Activated naive CD4-positive, alpha-beta T cell treated with anti-CD3 and anti-CD28 coated beads, Interleukin-2, amount 10 ng/mL, durations not matched to agents 7 days and 5 days (primary cell): Measurements from ENCODE around the gene BIK.

Source experiments
- CTCF ChIA-PET: fragments of 350-600 bp; sonication (Branson Sonifier 250); formaldehyde crosslinking; loops from one replicate; lab custom pipeline; 2021; ENCODE audit warnings: antibody characterized with exemption; lab: Charles Lee
- DNase-seq: peaks from one replicate; pipeline ENCODE4 v3.0.0-alpha.2; 2020
- H3K27ac Mint-ChIP-seq: one replicate; pipeline ENCODE4 v1.8.0; 2021; ENCODE audit warnings: mild to moderate bottlenecking, moderate library complexity, mixed read lengths
- H3K27me3 Mint-ChIP-seq: one replicate; pipeline ENCODE4 v1.8.0; 2021; ENCODE audit warnings: mild to moderate bottlenecking, mixed read lengths
- H3K36me3 Mint-ChIP-seq: one replicate; pipeline ENCODE4 v1.8.0; 2021; ENCODE audit warnings: mixed read lengths
- H3K4me1 Mint-ChIP-seq: one replicate; pipeline ENCODE4 v1.8.0; 2021; ENCODE audit warnings: mixed read lengths
- H3K4me3 Mint-ChIP-seq: one replicate; pipeline ENCODE4 v1.8.0; 2021; ENCODE audit warnings: mild to moderate bottlenecking, moderate library complexity, mixed read lengths
- H3K9me3 Mint-ChIP-seq: one replicate; pipeline ENCODE4 v1.8.0; 2021; ENCODE audit warnings: mixed read lengths

BIK gene

DNA sequence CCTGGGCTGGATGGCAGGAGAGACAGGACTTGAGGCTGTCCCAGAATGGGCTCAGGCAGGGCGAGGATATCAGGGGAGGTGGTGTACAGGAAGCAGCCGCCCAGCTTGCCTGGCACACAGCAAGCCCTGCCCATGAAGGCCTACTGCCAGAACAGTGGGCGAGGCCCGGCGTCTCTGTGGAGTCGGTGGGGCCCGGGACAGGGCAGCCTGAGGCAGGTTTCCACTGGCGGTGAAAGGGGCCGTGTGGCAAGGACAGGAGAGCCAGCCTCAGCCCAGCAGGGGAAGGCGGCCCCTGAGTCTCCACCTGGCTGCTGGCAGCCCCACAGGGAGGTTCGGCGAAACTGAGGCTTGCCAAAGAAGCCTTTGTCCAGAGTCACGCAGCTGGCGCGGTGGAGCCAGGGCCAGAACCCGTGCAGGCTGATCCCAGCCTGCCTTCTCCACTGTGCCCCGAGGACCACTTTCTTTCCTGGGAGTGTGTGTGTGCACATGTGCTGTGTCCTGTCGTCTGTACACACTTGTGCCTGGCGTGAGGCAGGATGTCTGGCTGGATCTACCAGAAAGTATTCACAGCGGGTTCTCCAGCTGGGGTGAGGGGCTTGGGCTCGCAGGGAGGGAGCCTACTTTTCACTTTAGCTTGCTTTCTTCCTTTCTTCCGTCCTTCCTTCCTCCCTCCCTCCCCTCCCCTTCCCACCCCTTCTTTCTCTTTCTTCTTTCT is 42.0 kb downstream of the BIK start:
- H3K4me1 Mint-ChIP-seq, result peaks cover 37% of the 10 kb centered on the region
- H3K4me3 Mint-ChIP-seq, result peak overlapping the region; percentile 88
- peak overlapping the region; percentile 86 for H3K27ac Mint-ChIP-seq
- H3K9me3 Mint-ChIP-seq, result no peaks in the 10 kb centered on the region
- no peaks in the 10 kb centered on the region for H3K27me3 Mint-ChIP-seq
- DNase-seq, result peak; percentile 77
- CTCF ChIA-PET, result no interaction called here
- peaks cover 2% of the 10 kb centered on the region for H3K36me3 Mint-ChIP-seq

DNA sequence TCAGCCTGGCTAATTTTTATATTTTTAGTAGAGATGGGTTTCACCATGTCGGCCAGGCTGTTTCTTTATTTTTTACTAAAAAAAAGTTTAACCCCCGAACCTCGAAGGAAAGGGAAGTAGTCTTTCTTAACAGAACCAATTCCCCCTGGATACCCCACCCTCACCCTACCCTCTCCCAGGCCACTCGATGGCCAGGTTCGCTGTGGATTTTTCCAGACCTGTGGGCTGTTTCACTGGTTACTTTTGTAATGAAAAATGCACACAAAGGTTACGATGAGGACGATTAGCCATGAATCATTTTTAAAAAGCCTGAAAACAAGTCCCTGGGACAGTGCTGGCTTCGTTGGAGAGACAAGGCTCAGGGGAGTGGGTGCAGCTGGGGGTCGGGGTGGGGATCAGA is 43.3 kb downstream of the BIK start:
- no peak for DNase-seq
- no peak overlapping the region for H3K27ac Mint-ChIP-seq
- H3K27me3 Mint-ChIP-seq, result no peaks in the 10 kb centered on the region
- no peak overlapping the region for H3K4me3 Mint-ChIP-seq
- peaks cover 2% of the 10 kb centered on the region for H3K36me3 Mint-ChIP-seq
- peaks cover 25% of the 10 kb centered on the region for H3K4me1 Mint-ChIP-seq
- CTCF ChIA-PET, result no interaction called here
- H3K9me3 Mint-ChIP-seq, result no peaks in the 10 kb centered on the region

DNA sequence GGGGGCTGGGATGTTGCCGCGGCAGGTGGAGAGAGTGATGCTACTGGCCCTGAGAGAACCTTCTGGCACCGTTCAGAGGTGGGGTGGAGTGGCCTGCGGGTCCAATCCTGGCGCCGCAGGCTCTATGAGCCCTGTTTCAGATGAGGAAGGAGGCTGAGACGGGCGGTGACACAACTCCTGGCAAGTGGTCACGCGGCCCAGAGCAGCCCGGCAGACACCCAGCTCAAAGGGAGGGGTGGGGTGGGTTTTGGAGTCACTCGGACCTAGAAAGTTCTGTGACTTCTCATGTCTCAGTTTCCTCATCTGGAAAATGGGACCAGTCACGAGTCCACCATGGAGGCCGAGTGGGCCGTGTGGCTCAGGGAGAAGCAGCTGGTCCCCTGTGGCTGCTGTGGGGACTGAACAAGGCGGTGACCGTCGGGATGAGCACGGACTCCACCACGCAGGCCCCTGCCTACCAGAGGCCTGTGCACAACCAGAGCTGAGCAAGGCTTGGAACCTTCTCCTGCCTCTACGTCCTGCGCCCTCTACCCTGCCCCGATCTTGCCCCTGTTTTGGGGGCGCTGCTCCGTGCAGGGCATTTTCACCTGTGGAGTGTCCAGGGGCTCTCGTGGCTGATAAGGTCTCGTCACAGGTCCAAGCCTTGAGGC is 44.5 kb downstream of the BIK start:
- Mint-ChIP-seq H3K9me3 (no peaks in the 10 kb centered on the region), H3K4me1 (peaks cover 24% of the 10 kb centered on the region), H3K27ac (no peak overlapping the region), H3K27me3 (no peaks in the 10 kb centered on the region), H3K4me3 (no peak overlapping the region), H3K36me3 (peaks cover 2% of the 10 kb centered on the region)
- DNase-seq, result no peak
- CTCF ChIA-PET, result no interaction called here

DNA sequence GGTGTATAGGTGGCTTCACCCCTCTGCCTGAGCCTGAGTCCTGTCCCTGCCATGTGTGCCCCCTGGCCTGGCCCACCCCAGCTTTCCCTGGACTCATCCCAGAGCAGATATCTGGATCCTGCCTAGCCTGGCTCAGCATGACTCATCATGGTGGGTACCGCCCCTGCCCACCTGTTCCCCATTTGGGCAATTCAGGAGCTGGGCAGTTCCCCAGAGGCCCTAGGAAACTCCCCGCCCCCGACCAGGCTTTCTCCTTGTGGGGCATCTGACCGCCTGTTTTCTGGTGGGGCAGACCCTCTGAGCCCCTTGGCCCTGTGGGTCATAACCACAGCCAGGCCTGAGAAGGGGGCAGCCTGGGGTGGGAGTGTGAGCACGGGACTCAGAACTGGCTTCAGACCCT is 45.2 kb downstream of the BIK start:
- Mint-ChIP-seq H3K36me3 (peaks cover 5% of the 10 kb centered on the region), H3K27ac (no peak overlapping the region), H3K4me3 (no peak overlapping the region), H3K9me3 (no peaks in the 10 kb centered on the region), H3K27me3 (no peaks in the 10 kb centered on the region), H3K4me1 (peaks cover 18% of the 10 kb centered on the region)
- DNase-seq, result no peak
- CTCF ChIA-PET, result no interaction called here

DNA sequence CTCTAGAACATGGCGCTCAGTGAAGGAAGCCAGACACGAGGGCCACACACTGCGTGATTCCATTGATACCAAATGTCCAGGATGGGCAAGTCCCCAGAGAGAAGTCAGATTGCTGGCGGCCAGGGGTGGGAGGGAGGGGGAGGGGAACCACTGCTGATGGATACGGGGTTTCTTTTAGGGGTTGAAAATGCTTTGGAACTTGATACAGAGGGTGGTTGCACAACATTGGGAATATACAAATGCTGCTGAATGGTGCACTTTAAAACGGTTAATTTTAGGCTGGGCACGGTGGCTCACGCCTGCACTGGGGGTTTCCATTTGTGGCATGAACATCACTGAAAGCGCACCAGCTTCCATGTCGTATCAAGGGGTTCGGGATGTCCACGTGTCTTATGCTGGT is 45.9 kb downstream of the BIK start:
- Mint-ChIP-seq H3K9me3 (no peaks in the 10 kb centered on the region), H3K27ac (no peak overlapping the region), H3K27me3 (no peaks in the 10 kb centered on the region), H3K4me3 (no peak overlapping the region), H3K4me1 (peaks cover 14% of the 10 kb centered on the region), H3K36me3 (peaks cover 5% of the 10 kb centered on the region)
- CTCF ChIA-PET, result no interaction called here
- DNase-seq, result no peak

DNA sequence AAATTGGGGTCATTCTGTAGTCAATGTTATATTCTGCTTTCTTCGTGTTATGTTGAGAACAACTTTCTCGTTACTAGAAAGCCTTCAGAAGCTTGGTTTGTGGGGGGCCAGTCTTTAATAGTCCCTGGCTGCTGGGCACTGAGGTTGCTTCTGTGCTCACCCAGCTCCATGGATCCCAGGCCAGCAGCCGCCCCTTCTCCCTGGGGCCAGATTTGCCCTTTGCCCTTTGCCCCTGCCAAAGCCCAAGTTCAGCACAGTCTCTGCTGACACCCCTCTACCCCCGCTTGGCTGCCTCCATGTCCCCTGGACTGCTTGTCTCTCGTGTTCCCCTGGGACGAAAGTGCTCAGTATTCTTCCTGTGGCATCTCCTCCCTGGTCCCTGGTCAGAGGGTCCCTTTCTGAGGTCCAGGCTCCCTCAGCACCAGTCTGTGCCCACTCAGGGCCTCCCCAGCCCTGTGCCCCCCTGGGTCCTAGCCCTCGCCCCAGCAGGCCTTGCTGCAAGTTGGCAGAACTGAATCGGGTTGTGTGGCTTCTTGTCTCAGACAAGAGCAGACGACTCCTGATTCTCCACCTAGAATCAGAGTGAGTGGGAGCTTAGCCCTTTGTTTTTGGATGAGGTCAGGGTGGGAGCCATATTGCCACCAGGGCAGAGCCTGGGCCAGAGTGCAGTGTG is 47.5 kb downstream of the BIK start:
- Mint-ChIP-seq H3K9me3 (no peaks in the 10 kb centered on the region), H3K27me3 (no peaks in the 10 kb centered on the region), H3K4me3 (no peak overlapping the region), H3K36me3 (peaks cover 7% of the 10 kb centered on the region), H3K4me1 (peaks cover 4% of the 10 kb centered on the region), H3K27ac (no peak overlapping the region)
- no peak for DNase-seq
- CTCF ChIA-PET, result no interaction called here

DNA sequence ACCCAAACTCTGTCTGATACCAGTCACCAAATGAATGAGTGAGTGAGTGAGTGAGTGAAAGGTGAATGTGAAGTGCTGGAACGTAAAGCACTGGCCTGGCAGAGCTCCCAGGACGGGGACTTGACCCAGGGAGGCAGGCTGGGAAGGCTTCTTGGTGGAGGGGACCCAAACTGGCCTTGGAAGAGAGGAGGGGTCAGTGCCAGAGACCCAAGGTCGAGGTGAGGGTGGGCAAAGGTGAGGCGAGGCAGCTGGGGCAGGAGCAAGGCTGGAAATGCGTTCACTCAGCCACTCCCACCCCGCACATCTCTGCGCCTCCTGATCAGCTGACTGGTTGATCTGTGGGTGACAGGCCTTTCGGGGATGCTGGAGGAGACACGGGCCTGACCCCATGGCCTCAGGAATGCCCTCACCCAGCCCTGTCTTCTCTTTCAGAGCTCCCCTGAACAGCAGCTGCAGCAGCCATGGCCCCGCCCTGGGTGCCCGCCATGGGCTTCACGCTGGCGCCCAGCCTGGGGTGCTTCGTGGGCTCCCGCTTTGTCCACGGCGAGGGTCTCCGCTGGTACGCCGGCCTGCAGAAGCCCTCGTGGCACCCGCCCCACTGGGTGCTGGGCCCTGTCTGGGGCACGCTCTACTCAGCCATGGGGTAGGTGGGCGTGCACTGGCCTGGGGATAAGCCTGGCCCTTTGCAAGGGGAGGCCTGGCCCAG is 48.4 kb downstream of the BIK start:
- Mint-ChIP-seq H3K9me3 (no peaks in the 10 kb centered on the region), H3K27ac (no peak overlapping the region), H3K27me3 (no peaks in the 10 kb centered on the region), H3K4me3 (no peak overlapping the region), H3K4me1 (peaks cover 1% of the 10 kb centered on the region), H3K36me3 (peaks cover 8% of the 10 kb centered on the region)
- CTCF ChIA-PET, result interaction anchor here (0.7 to 1.0 kb wide), 2 partner anchors 8 to 125 kb away, joined by 3 read pairs; no protein-coding TSS in a partner anchor
- DNase-seq, result no peak

DNA sequence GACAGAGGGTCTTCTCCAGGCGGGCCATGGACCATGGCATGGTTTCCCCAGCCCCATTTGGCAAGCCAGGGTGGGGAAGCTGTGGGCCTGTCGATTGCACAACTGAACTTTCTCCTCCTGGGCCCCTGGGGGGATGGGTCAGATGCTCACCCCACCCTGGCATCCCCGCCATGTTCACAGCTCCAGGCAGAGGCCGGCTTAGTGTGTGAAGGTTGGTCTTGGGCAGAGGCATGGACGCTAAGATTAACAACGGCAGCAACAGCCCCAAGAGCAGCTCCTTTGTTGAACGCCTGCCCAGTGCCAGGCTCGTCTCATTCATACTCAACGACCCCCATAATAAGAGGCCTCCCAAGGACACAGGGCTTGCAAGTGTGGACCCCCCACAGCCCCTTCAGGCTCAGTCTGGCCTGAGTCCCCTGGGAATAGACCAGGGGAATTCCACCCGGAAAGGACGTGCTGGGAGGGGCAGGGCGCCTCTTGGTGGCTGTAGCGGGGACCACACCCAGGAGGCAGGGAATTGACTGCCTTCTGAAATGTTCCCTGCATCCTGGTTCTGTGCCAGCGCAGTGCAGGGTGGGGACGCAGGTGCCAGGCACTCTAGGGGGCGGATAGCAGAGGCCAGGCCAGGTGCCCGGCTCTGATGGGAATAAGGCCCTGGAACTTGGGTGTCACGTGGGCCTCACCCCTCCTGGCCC is 49.1 kb downstream of the BIK start:
- Mint-ChIP-seq H3K4me1 (no peaks in the 10 kb centered on the region), H3K4me3 (no peak overlapping the region), H3K27ac (no peak overlapping the region), H3K36me3 (peaks cover 12% of the 10 kb centered on the region), H3K27me3 (no peaks in the 10 kb centered on the region), H3K9me3 (no peaks in the 10 kb centered on the region)
- no peak for DNase-seq
- CTCF ChIA-PET, result interaction anchor here (0.7 to 1.0 kb wide), 2 partner anchors 9 to 126 kb away, joined by 3 read pairs; no protein-coding TSS in a partner anchor

DNA sequence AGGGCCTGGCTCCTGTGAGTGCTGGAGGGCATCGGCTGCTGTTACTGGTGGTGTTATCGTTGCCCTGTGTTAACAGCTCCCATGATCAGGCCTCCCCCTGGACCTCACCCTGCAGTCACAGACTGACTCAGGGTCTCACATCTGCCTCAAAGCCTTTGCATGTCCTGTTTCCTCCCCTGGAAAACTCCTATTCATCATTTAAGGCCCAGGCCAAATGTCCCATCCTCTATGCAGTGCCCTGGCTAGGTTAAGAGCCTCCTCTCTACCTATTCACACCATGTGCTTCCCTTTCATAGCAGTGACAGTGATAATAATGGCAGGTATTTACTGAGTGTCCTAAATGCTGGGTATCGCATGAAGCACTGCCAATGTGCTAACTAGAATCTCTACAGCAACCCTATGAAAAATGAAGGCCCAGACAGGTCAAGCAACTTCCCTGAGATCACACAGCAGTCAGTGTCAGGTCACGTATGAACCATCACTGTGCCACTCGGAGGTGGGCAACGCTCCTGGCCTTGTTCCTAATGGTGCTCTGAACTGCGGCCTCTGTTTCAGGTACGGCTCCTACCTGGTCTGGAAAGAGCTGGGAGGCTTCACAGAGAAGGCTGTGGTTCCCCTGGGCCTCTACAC is 50.1 kb downstream of the BIK start:
- no peak for DNase-seq
- Mint-ChIP-seq H3K9me3 (no peaks in the 10 kb centered on the region), H3K27me3 (no peaks in the 10 kb centered on the region), H3K4me3 (no peak overlapping the region), H3K4me1 (no peaks in the 10 kb centered on the region), H3K36me3 (peaks cover 12% of the 10 kb centered on the region), H3K27ac (no peak overlapping the region)
- CTCF ChIA-PET, result no interaction called here

DNA sequence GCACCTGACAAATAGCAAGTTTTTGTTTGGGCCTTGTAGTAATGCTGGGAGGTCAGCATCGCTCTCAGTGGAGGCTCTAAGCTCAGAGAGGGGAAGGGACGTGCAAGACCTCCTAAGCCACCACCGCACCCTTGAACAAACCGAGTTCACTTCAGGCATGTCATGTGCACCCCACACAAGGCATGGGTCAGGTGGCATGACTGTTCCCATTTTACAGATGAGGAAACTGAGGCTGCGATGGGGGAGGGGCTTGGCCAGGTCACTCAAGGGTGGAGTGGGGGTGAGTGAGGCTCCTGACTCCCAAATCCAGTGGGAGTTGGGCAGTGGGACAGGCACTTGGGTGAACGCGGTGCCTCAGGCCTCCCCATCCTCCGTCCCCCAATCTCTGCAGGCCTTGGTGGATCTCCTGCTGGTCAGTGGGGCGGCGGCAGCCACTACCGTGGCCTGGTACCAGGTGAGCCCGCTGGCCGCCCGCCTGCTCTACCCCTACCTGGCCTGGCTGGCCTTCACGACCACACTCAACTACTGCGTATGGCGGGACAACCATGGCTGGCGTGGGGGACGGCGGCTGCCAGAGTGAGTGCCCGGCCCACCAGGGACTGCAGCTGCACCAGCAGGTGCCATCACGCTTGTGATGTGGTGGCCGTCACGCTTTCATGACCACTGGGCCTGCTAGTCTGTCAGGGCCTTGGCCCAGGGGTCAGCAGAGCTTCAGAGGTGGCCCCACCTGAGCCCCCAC is 52.0 kb downstream of the BIK start:
- H3K27me3 Mint-ChIP-seq, result no peaks in the 10 kb centered on the region

DNA sequence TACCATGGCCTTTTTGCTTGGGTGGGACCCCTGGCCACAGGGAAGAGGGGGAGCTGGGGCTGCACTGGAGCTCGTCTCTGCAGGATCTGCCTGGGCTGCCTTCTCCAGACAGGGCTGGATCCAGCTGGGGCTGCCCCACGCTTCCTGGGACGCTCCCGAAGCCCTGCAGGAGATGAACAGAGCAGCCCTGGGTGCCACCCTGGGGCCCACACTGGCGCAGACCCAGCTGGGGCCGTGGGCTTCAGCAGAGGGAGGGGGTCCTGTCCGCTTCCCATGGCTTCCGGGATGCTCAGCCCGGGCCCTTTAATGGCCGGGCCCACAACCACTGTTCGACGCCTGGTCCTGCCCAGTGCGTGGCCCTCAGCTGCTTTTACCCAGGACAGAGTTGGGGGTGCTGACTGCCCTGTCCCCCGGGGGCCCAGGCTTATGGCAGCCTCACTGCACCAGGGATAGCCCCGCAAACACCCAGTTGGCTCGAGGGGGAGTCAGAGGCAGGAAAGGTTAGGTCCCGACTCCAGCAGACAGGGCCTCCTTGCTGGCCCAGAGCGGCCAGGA is 52.8 kb downstream of the BIK start:
- no peaks in the 10 kb centered on the region for H3K9me3 Mint-ChIP-seq
- H3K36me3 Mint-ChIP-seq, result peaks cover 10% of the 10 kb centered on the region
- CTCF ChIA-PET, result no interaction called here
- no peaks in the 10 kb centered on the region for H3K27me3 Mint-ChIP-seq
- H3K4me1 Mint-ChIP-seq, result no peaks in the 10 kb centered on the region
- no peak overlapping the region for H3K27ac Mint-ChIP-seq
- H3K4me3 Mint-ChIP-seq, result no peak overlapping the region
- DNase-seq, result no peak

More for the DNA sequence above, 52.0 kb downstream of the BIK start:
- Mint-ChIP-seq H3K36me3 (peaks cover 10% of the 10 kb centered on the region), H3K4me3 (no peak overlapping the region), H3K4me1 (no peaks in the 10 kb centered on the region), H3K9me3 (no peaks in the 10 kb centered on the region), H3K27ac (no peak overlapping the region)
- DNase-seq, result no peak
- CTCF ChIA-PET, result no interaction called here

DNA sequence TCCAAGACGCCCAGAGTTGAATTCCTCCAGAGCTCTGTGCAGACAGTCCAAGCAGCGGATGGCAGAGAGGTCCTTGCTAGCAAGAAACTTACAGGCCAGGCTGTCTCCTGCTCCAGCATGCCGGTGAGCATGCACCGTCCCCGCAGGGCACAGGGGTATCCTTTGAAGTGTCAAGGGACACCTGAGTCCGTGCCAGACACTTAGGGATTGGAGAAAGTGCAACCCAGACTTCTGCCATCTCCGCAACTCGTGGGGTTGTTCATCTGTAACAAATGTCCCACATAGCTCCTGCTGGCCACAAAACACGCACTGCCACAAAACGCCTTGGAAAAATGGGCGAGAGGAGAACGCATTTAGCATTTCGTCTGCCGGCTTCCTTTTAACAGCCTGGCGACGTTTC is 54.1 kb downstream of the BIK start:
- peaks cover 10% of the 10 kb centered on the region for H3K36me3 Mint-ChIP-seq
- H3K4me1 Mint-ChIP-seq, result no peaks in the 10 kb centered on the region
- H3K9me3 Mint-ChIP-seq, result no peaks in the 10 kb centered on the region
- CTCF ChIA-PET, result no interaction called here
- H3K4me3 Mint-ChIP-seq, result no peak overlapping the region
- no peak overlapping the region for H3K27ac Mint-ChIP-seq
- no peak for DNase-seq
- no peaks in the 10 kb centered on the region for H3K27me3 Mint-ChIP-seq
